Measurements from ENCODE around the gene MRPL44. TPM values are rescaled to one million over a fixed set of nuclear protein-coding genes. Genes with fewer than 3 reads are reported as not detected.

Gene MRPL44
- total and polyA plus RNA-seq, 2 of the 13 experiments (the other 11 are each of a cell fraction or from before 2014, with no cell fraction given) = 38.4 to 78.0 TPM

DNA sequence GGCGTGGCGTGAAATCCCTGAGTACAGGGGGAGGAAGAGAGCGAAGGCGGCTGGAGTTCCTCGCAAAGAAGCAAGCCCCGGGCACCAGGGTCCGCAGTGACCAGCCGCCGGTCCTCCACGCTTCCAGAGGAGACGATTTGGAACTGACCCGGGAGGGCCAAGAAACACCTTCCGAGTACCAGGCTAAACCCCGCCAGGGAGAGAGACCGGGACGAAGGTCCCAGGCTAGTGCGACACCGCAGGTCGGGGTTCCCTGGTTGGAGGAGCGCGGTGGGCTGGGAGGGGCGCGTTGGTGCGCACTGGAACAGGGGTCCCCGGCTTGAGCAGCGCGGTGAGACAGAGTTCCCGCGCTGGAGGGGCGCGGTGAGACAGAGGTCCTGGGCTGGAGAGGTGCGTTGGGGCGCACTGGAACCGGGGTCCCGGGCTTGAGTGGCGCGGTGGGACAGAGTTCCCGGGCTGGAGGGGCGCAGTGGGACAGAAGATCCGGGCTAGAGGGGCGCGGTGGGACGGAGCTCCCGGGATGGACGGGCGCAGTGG, 13.0 kb upstream of the MRPL44 start (continued):
- TF ChIP-seq ZNF10 (CRISPR knock-in tag; IDR thresholded peaks at IDR 0.05; ENCODE audit: borderline replicate concordance, low read depth) (no peak), ZNF772 (CRISPR knock-in tag; IDR thresholded peaks at IDR 0.05) (no peak), ARID4A (CRISPR knock-in tag; IDR thresholded peaks at IDR 0.05; ENCODE audit: borderline replicate concordance) (no peak), GTF2F1 (IDR thresholded peaks at IDR 0.05; ENCODE audit: low read length) (no peak), ZMAT3 (CRISPR knock-in tag; conservative IDR thresholded peaks at IDR 0.05) (no peak; the same call in 1 of the 2 replicates), IRF1 (CRISPR knock-in tag; IDR thresholded peaks at IDR 0.05; ENCODE audit: low read depth) (no peak), KDM2A (CRISPR knock-in tag; IDR thresholded peaks at IDR 0.05; ENCODE audit: borderline replicate concordance, low read depth) (peak; percentile 45; the same call in 1 of the 2 replicates), NONO (IDR thresholded peaks at IDR 0.05) (no peak), NONO (CRISPR knock-in tag; conservative IDR thresholded peaks at IDR 0.05) (no peak), ZNF552 (CRISPR knock-in tag; IDR thresholded peaks at IDR 0.05; ENCODE audit: borderline replicate concordance) (peak; percentile 91; the same call in 1 of the 2 replicates), ZSCAN30 (CRISPR knock-in tag; IDR thresholded peaks at IDR 0.05) (no peak), CENPBD1 (CRISPR knock-in tag; IDR thresholded peaks at IDR 0.05; ENCODE audit: borderline replicate concordance, low read depth) (no peak), ZNF3 (CRISPR knock-in tag; IDR thresholded peaks at IDR 0.05) (no peak), ESRRA (CRISPR knock-in tag; IDR thresholded peaks at IDR 0.05; ENCODE audit: low read depth) (no peak), SRY (CRISPR knock-in tag; IDR thresholded peaks at IDR 0.05) (peak; percentile 78; the same call in 1 of the 2 replicates), ZNF619 (CRISPR knock-in tag; IDR thresholded peaks at IDR 0.05) (no peak), DRAP1 (CRISPR knock-in tag; IDR thresholded peaks at IDR 0.05) (0 out of 2 replicates have a peak, but pooled peaks have one; percentile 30), TBX2 (CRISPR knock-in tag; IDR thresholded peaks at IDR 0.05; ENCODE audit: borderline replicate concordance) (no peak), BRCA1 (CRISPR knock-in tag; IDR thresholded peaks at IDR 0.05) (no peak)
- TF ChIP-seq, protein P1, sequence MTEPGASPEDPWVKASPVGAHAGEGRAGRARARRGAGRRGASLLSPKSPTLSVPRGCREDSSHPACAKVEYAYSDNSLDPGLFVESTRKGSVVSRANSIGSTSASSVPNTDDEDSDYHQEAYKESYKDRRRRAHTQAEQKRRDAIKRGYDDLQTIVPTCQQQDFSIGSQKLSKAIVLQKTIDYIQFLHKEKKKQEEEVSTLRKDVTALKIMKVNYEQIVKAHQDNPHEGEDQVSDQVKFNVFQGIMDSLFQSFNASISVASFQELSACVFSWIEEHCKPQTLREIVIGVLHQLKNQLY (CRISPR knock-in tag; IDR thresholded peaks at IDR 0.05) = 0 out of 2 replicates have a peak, but pooled peaks have one; percentile 3
- TF ChIP-seq, protein P2, sequence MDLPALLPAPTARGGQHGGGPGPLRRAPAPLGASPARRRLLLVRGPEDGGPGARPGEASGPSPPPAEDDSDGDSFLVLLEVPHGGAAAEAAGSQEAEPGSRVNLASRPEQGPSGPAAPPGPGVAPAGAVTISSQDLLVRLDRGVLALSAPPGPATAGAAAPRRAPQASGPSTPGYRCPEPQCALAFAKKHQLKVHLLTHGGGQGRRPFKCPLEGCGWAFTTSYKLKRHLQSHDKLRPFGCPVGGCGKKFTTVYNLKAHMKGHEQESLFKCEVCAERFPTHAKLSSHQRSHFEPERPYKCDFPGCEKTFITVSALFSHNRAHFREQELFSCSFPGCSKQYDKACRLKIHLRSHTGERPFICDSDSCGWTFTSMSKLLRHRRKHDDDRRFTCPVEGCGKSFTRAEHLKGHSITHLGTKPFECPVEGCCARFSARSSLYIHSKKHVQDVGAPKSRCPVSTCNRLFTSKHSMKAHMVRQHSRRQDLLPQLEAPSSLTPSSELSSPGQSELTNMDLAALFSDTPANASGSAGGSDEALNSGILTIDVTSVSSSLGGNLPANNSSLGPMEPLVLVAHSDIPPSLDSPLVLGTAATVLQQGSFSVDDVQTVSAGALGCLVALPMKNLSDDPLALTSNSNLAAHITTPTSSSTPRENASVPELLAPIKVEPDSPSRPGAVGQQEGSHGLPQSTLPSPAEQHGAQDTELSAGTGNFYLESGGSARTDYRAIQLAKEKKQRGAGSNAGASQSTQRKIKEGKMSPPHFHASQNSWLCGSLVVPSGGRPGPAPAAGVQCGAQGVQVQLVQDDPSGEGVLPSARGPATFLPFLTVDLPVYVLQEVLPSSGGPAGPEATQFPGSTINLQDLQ (CRISPR knock-in tag; IDR thresholded peaks at IDR 0.05) = peak; percentile 22; the same call in 1 of the 2 replicates

All from HepG2 (cell line).